Natural killer cell (primary cell): Measurements from ENCODE around the gene SETBP1. TPM values are rescaled to one million over a fixed set of nuclear protein-coding genes. Genes with fewer than 3 reads are reported as not detected.

Source experiments
- ATAC-seq, 3 donors: fragments of 150-1000 bp in 2 of 3; fragments of 200-7000 bp in 1 of 3; cut with Tn5 transposase; 1 replicate in 1 of 3; 2 replicates in 2 of 3; pipeline ENCODE4 v1.10.0; 2021; ENCODE audit warnings: mild to moderate bottlenecking in 2 of 3, moderate library complexity in 2 of 3
- DNase-seq, 2 donors: peaks; one replicate each; pipeline versions ENCODE4 v3.0.0 to v3.0.0-alpha.2; 2013 to 2021; ENCODE audit warnings: mixed read lengths in 1 of 2
- H3K27ac ChIP-seq: one replicate; pipeline ENCODE4 v1.5.1; 2013; ENCODE audit warnings: mild to moderate bottlenecking, low read length
- H3K27me3 ChIP-seq: one replicate; pipeline ENCODE4 v1.6.1; 2013; ENCODE audit warnings: low read length; ENCODE audit not compliant: control insufficient read depth, insufficient read depth
- H3K36me3 ChIP-seq: one replicate; pipeline ENCODE4 v1.6.1; 2013; ENCODE audit warnings: low read length; ENCODE audit not compliant: control insufficient read depth, insufficient read depth
- H3K4me1 ChIP-seq: one replicate; pipeline ENCODE4 v1.6.1; 2013; ENCODE audit warnings: low read length; ENCODE audit not compliant: control insufficient read depth, insufficient read depth
- H3K4me3 ChIP-seq: one replicate; pipeline ENCODE4 v1.5.1; 2013; ENCODE audit warnings: low read length
- H3K9me3 ChIP-seq: one replicate; pipeline ENCODE4 v1.6.1; 2013; ENCODE audit warnings: low read length; ENCODE audit not compliant: control insufficient read depth, insufficient read depth
- H3K27ac Mint-ChIP-seq, 2 donors: one replicate each; pipeline ENCODE4 v1.8.0; 2022; ENCODE audit warnings: mild to moderate bottlenecking in 2 of 2, mixed read lengths in 2 of 2, moderate library complexity in 1 of 2
- H3K27me3 Mint-ChIP-seq, 2 donors: one replicate each; pipeline ENCODE4 v1.8.0; 2022; ENCODE audit warnings: low read depth in 2 of 2, mixed read lengths in 2 of 2
- H3K36me3 Mint-ChIP-seq: one replicate; pipeline ENCODE4 v1.8.0; 2022; ENCODE audit warnings: mixed read lengths
- H3K4me1 Mint-ChIP-seq, 2 donors: one replicate each; pipeline ENCODE4 v1.8.0; 2022; ENCODE audit warnings: mixed read lengths in 2 of 2
- H3K4me3 Mint-ChIP-seq: one replicate; pipeline ENCODE4 v1.8.0; 2022; ENCODE audit warnings: mild to moderate bottlenecking, moderate library complexity, mixed read lengths
- H3K9me3 Mint-ChIP-seq, 2 donors: one replicate each; pipeline ENCODE4 v1.8.0; 2022; ENCODE audit warnings: mixed read lengths in 2 of 2
- WGBS: methylation state at CpG from one replicate; pipeline ENCODE4 v1.1.7; 2013; ENCODE audit warnings: missing lambda C conversion rate; ENCODE audit not compliant: insufficient coverage; 5-methylcytosine and 5-hydroxymethylcytosine counted together
- intact Hi-C: fragments of 100-400 bp; cut with micrococcal nuclease; formaldehyde crosslinking; loops from one replicate; pipeline ENCODE4 v1.14.2; 2022
- total RNA-seq, 4 donors: library from RNA; stranded (reverse); fragments of 120-200 nt in 1 of 4; gene quantifications; one replicate each; pipeline versions ENCODE4 v1.2.3 to v1.2.4, GENCODE V29; 2013 to 2022
- TF ChIP-seq, protein P1 (sequence below): fragments of 200-600 bp; IDR thresholded peaks from one replicate; pipeline ENCODE4 v1.8.0; 2022; ENCODE audit warnings: antibody characterized with exemption

SETBP1 gene
- total RNA-seq, 3 donors from 2014 or later (not counting 1 experiment from before 2014, with no cell fraction given): 36.0 to 46.6 (median 41.2) TPM

DNA sequence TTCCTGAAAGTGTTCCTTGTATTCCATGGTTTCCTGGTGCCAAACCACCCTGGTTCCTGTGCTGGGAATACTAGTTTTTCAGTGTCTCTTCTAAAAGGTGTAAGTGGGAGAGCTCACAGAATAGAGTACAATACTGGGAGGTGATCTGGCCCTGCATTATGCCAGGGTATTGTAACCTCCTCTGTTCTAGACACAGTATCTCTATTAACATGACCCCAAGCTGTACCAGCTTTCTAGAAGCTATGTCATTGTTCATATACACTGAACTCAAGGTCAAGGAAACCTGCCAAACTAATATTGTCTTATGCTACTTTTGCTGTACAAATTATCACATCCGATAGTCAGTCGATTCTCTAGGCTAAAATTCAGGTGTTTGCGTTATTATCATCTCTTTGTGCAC is 32.7 kb downstream of the SETBP1 start:
- WGBS: 100% methylated on average over 3 of the region's 3 CpGs
- no peak overlapping the region for H3K4me3 Mint-ChIP-seq
- H3K27me3 Mint-ChIP-seq: no peaks in the 10 kb centered on the region
- Histone ChIP-seq H3K27me3 (no peaks in the 10 kb centered on the region), H3K4me1 (peaks cover 11% of the 10 kb centered on the region), H3K27ac (no peak overlapping the region), H3K4me3 (no peak overlapping the region), H3K36me3 (no peaks in the 10 kb centered on the region), H3K9me3 (no peaks in the 10 kb centered on the region)
- peaks cover 30 to 37% of the 10 kb centered on the region in 2 donors for H3K4me1 Mint-ChIP-seq
- no peaks in the 10 kb centered on the region for H3K9me3 Mint-ChIP-seq
- no peak overlapping the region for H3K27ac Mint-ChIP-seq
- no peak for ATAC-seq
- no peaks in the 10 kb centered on the region for H3K36me3 Mint-ChIP-seq
- TF ChIP-seq, protein P1, sequence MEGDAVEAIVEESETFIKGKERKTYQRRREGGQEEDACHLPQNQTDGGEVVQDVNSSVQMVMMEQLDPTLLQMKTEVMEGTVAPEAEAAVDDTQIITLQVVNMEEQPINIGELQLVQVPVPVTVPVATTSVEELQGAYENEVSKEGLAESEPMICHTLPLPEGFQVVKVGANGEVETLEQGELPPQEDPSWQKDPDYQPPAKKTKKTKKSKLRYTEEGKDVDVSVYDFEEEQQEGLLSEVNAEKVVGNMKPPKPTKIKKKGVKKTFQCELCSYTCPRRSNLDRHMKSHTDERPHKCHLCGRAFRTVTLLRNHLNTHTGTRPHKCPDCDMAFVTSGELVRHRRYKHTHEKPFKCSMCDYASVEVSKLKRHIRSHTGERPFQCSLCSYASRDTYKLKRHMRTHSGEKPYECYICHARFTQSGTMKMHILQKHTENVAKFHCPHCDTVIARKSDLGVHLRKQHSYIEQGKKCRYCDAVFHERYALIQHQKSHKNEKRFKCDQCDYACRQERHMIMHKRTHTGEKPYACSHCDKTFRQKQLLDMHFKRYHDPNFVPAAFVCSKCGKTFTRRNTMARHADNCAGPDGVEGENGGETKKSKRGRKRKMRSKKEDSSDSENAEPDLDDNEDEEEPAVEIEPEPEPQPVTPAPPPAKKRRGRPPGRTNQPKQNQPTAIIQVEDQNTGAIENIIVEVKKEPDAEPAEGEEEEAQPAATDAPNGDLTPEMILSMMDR: no peak
- intact Hi-C loops: no loop called here
- no peak for DNase-seq

DNA sequence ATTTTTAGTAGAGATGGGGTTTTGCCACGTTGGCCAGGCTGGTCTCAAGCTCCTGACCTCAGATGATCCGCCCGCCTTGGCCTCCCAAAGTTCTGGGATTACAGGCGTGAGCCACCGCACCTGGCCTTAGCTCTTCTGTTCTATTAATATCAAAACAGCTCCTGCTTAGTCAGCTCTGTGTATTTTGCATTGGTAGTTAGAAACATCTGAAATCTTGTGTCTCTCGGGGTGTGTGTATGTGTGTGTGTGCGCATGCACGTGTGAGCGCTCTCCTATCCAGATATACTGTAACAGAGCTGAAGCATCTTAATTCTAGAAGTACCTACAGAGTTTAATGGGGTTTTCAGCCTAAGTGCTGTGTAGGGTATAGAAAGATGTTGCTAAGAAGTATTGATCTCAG is 33.7 kb downstream of the SETBP1 start:
- no peak for ATAC-seq
- no peaks in the 10 kb centered on the region for H3K9me3 ChIP-seq
- Mint-ChIP-seq H3K9me3 (no peaks in the 10 kb centered on the region), H3K27me3 (no peaks in the 10 kb centered on the region), H3K36me3 (no peaks in the 10 kb centered on the region), H3K27ac (no peak overlapping the region), H3K4me1 (peaks cover 33 to 40% of the 10 kb centered on the region in 2 donors), H3K4me3 (no peak overlapping the region)
- no peak overlapping the region for H3K4me3 ChIP-seq
- intact Hi-C loops: no loop called here
- no peak for DNase-seq
- peaks cover 10% of the 10 kb centered on the region for H3K4me1 ChIP-seq
- H3K27ac ChIP-seq: no peak overlapping the region
- WGBS: 85% methylated on average over 6 of the region's 9 CpGs
- no peaks in the 10 kb centered on the region for H3K36me3 ChIP-seq
- TF ChIP-seq, protein P1: no peak
- no peaks in the 10 kb centered on the region for H3K27me3 ChIP-seq

DNA sequence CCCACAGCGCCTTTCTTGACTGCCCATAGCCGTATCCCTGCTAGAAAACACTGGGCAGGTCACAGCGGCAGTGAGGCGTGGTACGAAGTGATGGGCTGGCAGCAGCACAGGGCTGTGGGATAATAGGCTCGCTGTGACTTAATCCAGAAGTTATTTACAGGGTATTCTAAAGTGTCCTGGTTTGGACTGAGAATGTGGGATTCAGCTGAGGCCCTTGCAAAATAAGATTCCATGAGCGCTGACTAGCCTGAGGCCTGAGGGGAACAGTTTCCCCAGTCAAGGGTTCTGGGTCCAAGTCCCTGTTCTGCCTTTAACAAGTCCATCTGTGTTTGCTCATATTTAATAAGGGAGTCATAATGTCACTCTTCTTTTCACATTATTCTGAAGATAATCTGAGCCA is 34.6 kb downstream of the SETBP1 start:
- Histone ChIP-seq H3K4me1 (peaks cover 8% of the 10 kb centered on the region), H3K4me3 (no peak overlapping the region), H3K36me3 (no peaks in the 10 kb centered on the region), H3K9me3 (no peaks in the 10 kb centered on the region), H3K27ac (no peak overlapping the region), H3K27me3 (no peaks in the 10 kb centered on the region)
- ATAC-seq: no peak
- no peaks in the 10 kb centered on the region for H3K36me3 Mint-ChIP-seq
- H3K27ac Mint-ChIP-seq: no peak overlapping the region
- peaks cover 31 to 32% of the 10 kb centered on the region in 2 donors for H3K4me1 Mint-ChIP-seq
- intact Hi-C loops: no loop called here
- TF ChIP-seq, protein P1: no peak
- 96% methylated on average over 7 of the region's 7 CpGs for WGBS
- H3K9me3 Mint-ChIP-seq: no peaks in the 10 kb centered on the region
- no peaks in the 10 kb centered on the region for H3K27me3 Mint-ChIP-seq
- no peak for DNase-seq
- H3K4me3 Mint-ChIP-seq: no peak overlapping the region

DNA sequence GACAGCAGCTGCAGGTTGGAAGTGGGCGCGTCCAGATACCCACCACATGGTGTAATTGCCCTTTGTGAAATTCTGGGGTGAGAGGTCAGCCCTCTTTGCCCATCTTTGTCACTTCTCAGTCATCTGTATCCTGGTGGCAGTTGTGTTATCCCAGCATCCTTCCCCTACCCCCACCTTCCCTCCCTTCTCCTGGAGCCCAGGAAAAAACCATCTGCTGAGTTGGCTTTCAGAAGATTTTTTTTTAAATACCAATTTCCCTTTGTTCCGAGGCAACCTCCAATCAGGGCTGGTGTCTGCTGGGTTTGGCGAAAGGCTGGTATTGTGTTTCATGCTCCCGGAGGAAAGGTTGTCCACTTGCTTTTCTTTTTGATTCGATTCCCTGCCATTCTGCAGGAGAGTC is 35.2 kb downstream of the SETBP1 start:
- Histone ChIP-seq H3K9me3 (no peaks in the 10 kb centered on the region), H3K27ac (no peak overlapping the region), H3K27me3 (no peaks in the 10 kb centered on the region), H3K36me3 (no peaks in the 10 kb centered on the region), H3K4me3 (no peak overlapping the region), H3K4me1 (peaks cover 8% of the 10 kb centered on the region)
- peaks cover 30 to 37% of the 10 kb centered on the region in 2 donors for H3K4me1 Mint-ChIP-seq
- no peak overlapping the region for H3K27ac Mint-ChIP-seq
- TF ChIP-seq, protein P1: no peak
- DNase-seq (no peak), ATAC-seq (no peak)
- no peaks in the 10 kb centered on the region for H3K9me3 Mint-ChIP-seq
- intact Hi-C loops: no loop called here
- WGBS: 98% methylated on average over 6 of the region's 6 CpGs
- no peak overlapping the region for H3K4me3 Mint-ChIP-seq
- no peaks in the 10 kb centered on the region for H3K27me3 Mint-ChIP-seq
- no peaks in the 10 kb centered on the region for H3K36me3 Mint-ChIP-seq
